GF-D8 (cell line): Measurements from ENCODE around the gene PPM1N.
A peak's percentile ranks its signal among the peaks of the same experiment; 100 is the strongest.
"Not testable (repeated sequence)": the region's sequence is repeated elsewhere in the genome, so short reads cannot be mapped to it uniquely, and the experiment has no call there.

Source experiments
- DNase-seq: peaks from one replicate; lab custom pipeline; 2025; lab: John Stamatoyannopoulos, UW

The PPM1N gene

DNA sequence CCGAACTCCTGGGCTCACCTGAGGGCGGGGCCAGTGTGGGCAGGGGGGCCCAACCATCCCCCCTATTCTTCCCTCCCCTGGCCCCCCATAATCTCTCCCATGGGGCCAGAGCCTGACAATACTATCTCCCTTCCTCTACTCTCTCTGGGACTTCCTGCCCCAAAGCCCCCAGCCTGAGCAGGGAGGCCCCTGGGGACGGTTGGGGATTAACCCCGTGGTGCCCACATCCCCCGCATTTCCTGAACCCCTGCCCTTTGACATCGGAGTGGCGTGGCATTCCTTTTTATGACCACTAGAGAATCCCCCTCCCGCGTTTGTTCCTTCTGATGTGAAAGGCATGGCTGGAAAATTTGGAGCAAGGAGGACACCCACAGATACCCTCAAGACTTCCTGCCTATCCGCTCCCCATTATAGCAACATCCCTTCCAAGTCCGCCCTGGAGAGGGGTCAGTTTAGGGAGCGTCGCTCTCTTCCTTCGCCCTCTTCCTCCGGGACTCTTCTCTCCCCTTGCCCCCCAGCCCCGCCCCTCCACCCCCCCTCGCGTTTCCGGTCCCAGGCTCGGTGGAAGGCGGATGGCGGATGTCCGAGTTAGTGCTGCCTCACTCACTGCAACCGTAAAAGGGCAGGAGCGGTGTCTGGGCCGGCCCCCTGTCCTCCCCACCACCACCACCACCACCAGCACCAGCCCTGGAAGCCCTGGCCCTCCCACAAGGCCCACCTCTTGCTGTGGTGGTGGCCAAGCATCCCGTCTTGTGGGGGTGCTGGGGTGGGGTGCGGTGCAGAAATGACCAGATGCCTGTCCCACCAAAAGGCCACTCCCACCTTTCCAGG, 10.8 kb downstream of the PPM1N start:
- peak; percentile 85 for DNase-seq

GRCh38 chr19:45509692-45510015, 11.4 kb downstream of the PPM1N start:
- no peak for DNase-seq

DNA sequence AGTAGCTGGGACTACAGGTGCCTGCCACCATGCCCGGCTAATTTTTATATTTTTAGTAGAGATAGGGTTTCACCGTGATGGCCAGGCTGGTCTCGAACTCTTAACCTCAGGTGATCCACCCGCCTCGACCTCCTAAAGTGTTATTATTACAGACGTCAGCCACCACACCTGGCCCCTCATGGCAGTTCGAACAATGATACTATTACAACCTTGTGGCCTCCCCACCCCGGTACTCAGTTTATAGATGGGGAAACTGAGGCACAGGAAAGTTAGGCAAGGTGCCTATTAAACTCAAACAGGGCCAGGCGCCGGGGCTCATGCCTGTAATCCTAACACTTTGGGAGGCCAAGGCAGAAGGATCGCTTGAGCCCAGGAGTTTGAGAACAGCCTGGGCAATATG, 12.1 kb downstream of the PPM1N start:
- DNase-seq, result not testable (repeated sequence)

GRCh38 chr19:45511074-45511473, 12.8 kb downstream of the PPM1N start:
- DNase-seq, result no peak

GRCh38 chr19:45512881-45513483, 14.7 kb downstream of the PPM1N start:
- no peak for DNase-seq

- DNase-seq, result peak; percentile 72
Measured at GRCh38 chr19:45514376-45515051, 16.3 kb downstream of the PPM1N start.

DNA sequence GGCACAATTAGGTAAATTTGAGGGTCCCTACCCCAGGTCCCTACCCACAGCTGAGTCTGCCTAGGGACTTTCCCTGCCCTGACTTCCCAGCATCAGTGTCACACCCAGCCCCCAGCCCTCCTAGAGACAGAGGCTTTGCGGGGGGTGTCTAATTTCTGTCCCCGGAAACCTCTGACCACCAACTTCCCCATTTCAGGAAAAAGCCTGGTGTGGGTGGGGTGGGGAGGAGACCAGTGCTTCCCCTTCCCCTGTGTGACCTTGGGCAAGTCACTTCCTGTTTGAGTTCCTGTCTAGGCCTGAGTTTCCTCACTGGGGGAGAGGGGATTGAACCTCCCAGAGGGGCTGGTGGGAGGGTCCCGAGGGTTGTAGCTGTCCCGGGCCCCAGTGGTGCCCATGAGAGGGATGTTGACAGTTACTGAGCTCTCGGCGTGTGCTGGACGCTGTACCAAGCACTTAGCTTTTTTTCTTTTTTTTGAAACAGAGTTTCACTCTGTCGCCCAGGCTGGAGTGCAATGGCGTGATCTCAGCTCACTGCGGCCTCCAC, 16.9 kb downstream of the PPM1N start:
- peak; percentile 93 for DNase-seq

DNA sequence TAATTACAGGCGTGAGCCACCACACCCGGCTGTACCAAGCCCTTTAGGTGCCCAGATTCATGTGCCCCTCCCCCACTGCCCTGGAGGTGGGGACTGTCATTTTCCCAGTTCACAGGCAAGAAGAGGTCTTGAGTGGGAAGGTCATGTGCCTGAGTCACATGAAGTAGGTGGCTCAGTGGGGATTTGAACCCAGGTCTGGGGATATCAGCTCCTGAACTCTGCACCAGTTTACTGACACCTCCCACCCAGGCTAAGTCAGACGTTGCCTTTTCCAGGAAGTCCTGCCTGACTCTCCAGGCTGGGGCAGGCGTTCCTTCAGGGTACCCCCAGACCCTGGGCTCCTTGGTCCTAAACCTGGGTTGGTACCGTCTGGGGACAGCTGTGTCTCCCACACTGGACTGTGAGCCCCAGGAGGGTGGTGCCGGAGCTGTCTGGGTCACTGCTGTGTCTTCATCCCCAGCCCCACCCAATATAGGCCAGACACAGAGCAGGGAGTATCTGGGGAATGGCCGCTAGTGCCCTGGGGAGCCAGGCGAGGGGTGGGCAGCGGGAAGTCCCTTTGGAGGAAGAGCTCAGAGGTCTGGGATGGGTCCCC, 17.7 kb downstream of the PPM1N start:
- no peak for DNase-seq

- no peak for DNase-seq
Measured at GRCh38 chr19:45517238-45517637, 19.0 kb downstream of the PPM1N start.

DNA sequence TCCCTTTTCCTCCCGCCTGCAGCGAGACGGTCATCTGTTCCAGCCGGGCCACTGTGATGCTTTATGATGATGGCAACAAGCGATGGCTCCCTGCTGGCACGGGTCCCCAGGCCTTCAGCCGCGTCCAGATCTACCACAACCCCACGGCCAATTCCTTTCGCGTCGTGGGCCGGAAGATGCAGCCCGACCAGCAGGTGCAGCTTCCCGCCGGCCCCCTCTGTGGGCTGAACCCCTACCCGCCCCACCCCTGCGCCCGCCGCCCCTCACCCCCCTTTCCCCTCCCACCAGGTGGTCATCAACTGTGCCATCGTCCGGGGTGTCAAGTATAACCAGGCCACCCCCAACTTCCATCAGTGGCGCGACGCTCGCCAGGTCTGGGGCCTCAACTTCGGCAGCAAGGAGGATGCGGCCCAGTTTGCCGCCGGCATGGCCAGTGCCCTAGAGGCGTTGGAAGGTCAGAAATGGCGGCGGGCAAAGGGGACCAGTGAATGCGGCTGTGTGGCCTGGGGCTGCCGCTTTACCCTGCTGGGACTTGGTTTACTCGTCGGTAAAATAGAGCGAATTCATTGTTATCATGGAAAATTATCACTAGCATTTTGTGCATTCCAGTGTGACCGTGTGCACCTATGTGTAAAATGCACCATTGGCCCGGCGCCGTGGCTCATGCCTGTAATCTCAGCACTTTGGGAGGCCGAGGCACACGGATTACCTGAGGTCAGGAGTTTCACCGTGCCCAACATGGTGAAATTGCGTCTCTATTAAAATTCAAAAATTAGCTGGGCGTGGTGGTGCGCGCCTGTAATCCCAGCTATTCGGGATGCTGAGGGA, 19.6 kb downstream of the PPM1N start:
- no peak for DNase-seq

GRCh38 chr19:45518469-45518826, 20.2 kb downstream of the PPM1N start:
- no peak for DNase-seq

DNA sequence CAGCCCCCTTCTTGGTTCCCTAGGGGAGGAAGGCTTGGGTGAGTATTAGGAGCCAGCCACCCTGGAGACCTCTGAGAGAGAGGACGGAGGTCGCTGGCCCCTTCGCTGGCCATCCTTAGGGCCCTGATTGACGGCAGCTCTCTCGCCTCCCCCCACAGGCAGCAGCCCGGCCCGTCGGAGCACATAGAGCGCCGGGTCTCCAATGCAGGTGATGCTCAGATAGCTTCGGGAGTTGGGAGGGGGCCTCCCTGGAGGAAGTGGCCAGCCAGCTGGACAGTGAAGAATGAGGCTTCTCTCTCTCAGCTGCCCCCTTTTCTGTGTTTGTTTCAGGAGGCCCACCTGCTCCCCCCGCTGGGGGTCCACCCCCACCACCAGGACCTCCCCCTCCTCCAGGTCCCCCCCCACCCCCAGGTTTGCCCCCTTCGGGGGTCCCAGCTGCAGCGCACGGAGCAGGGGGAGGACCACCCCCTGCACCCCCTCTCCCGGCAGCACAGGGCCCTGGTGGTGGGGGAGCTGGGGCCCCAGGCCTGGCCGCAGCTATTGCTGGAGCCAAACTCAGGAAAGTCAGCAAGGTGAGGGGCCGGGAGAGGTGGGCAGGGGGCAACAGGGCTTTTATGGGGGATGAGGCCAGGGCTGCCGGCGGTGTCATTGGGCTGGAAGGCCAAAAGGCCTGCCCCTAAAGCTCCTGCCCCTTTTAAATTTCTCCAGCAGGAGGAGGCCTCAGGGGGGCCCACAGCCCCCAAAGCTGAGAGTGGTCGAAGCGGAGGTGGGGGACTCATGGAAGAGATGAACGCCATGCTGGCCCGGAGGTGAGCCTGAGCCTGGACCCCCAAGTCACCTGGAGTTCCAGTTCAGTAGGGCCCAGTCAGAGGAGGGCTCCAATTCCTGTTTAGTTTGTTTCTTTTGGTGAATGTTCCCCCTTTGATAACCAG, 24.0 kb downstream of the PPM1N start:
- DNase-seq, result no peak

GRCh38 chr19:45523642-45524256, 25.5 kb downstream of the PPM1N start:
- peak; percentile 66 for DNase-seq

DNA sequence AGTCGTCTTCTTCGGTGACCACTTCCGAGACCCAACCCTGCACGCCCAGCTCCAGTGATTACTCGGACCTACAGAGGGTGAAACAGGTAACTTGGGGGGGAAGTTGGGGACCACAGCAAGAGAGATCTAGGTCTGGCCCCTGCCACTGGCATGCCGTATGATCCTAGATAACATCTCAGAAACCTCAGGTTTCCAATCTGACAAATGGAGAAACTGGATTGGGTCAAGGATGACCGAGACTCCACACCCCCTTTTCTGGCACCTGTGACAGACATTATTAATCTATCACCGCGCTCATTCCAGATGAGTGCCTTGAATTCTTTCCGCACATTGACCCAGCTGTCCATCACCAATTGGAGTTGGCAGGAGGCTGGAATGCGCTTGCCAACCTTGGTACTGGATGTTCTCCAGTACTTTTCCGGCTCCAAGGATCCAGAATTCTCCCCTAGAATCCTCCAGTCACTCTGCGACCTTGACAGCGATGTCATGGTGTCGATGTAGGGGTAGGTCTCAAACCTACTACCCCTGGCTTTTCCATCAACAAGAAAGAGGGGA, 26.4 kb downstream of the PPM1N start:
- no peak for DNase-seq

DNA sequence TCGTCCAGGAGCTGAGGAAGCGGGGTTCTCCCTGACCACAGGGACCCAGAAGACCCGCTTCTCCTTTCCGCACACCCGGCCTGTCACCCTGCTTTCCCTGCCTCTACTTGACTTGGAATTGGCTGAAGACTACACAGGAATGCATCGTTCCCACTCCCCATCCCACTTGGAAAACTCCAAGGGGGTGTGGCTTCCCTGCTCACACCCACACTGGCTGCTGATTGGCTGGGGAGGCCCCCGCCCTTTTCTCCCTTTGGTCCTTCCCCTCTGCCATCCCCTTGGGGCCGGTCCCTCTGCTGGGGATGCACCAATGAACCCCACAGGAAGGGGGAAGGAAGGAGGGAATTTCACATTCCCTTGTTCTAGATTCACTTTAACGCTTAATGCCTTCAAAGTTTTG, 27.9 kb downstream of the PPM1N start:
- DNase-seq, result no peak

GRCh38 chr19:45526971-45527370, 28.7 kb downstream of the PPM1N start:
- DNase-seq, result no peak

DNA sequence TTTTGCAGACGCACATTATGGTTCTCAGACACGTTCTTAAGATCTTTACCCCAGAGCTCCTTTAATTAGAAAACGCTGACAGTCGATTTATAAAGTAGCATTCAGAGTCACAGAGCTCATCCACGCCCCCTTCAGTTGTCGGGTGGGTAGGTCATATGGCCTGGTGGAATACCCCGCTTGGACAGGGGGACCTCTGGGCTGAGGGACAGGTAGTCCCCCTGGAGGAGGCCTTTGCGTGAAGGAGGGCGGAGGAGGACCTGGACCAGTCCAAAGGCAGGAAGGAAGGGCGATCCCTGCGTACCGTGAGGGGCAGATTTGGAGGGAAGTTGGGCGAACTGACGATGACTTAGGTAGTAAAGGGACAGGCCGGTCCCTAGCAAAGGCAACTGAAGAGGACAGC, 29.5 kb downstream of the PPM1N start:
- no peak for DNase-seq

GRCh38 chr19:45528149-45528743, 30.0 kb downstream of the PPM1N start:
- no peak for DNase-seq

GRCh38 chr19:45528744-45529419, 30.6 kb downstream of the PPM1N start:
- DNase-seq, result no peak
